Mesendoderm (in vitro differentiated cells): ENCODE data around the gene KIF3A.
A peak's percentile ranks its signal among the peaks of the same experiment; 100 is the strongest.

ENCODE experiments used
- DNase-seq: peaks from one replicate; pipeline ENCODE4 v3.0.0; 2013
- H2AK5ac ChIP-seq: 2 replicates; pipeline ENCODE4 v1.6.1; 2013; ENCODE audit warnings: low read length, inconsistent platforms
- H2BK120ac ChIP-seq: 2 replicates; pipeline ENCODE4 v1.6.1; 2013; ENCODE audit warnings: low read depth, mild to moderate bottlenecking, low read length, moderate library complexity, mixed read lengths
- H2BK15ac ChIP-seq: replicated peaks from 2 replicates; pipeline ENCODE4 v1.6.1; 2013; ENCODE audit warnings: low read depth, mild to moderate bottlenecking, moderate library complexity
- H2BK5ac ChIP-seq: 2 replicates; pipeline ENCODE4 v1.6.1; 2013; ENCODE audit warnings: low read length, inconsistent platforms
- H3K18ac ChIP-seq: 2 replicates; pipeline ENCODE4 v1.6.1; 2013; ENCODE audit warnings: mild to moderate bottlenecking, low read length, mixed read lengths
- H3K23ac ChIP-seq: one replicate; pipeline ENCODE4 v1.6.1; 2013; ENCODE audit warnings: low read length
- H3K27ac ChIP-seq: 2 replicates; pipeline ENCODE4 v1.5.1; 2013; ENCODE audit warnings: low read depth, mild to moderate bottlenecking, inconsistent platforms, low read length, moderate library complexity
- H3K27me3 ChIP-seq: 2 replicates; pipeline ENCODE4 v1.6.1; 2013; ENCODE audit warnings: low read length, control low read depth, mild to moderate bottlenecking, inconsistent platforms; ENCODE audit not compliant: insufficient read depth, poor library complexity
- H3K36me3 ChIP-seq: 2 replicates; pipeline ENCODE4 v1.6.1; 2013; ENCODE audit warnings: low read length, inconsistent platforms; ENCODE audit not compliant: control insufficient read depth, insufficient read depth
- H3K4ac ChIP-seq: one replicate; pipeline ENCODE4 v1.6.1; 2013; ENCODE audit warnings: low read depth, mild to moderate bottlenecking, low read length, moderate library complexity
- H3K4me1 ChIP-seq: 2 replicates; pipeline ENCODE4 v1.6.1; 2013; ENCODE audit warnings: low read depth, low read length, inconsistent platforms; ENCODE audit not compliant: control insufficient read depth
- H3K4me2 ChIP-seq: 2 replicates; pipeline ENCODE4 v1.6.1; 2013; ENCODE audit warnings: low read length
- H3K4me3 ChIP-seq: 2 replicates; pipeline ENCODE4 v1.5.1; 2013; ENCODE audit warnings: mild to moderate bottlenecking, low read length
- H3K56ac ChIP-seq: one replicate; pipeline ENCODE4 v1.6.1; 2013; ENCODE audit warnings: low read length
- H3K79me1 ChIP-seq: 2 replicates; pipeline ENCODE4 v1.6.1; 2013; ENCODE audit warnings: low read length, inconsistent platforms
- H3K79me2 ChIP-seq: 2 replicates; pipeline ENCODE4 v1.6.1; 2013; ENCODE audit warnings: mild to moderate bottlenecking, low read length; ENCODE audit not compliant: control insufficient read depth, insufficient read depth
- H3K9ac ChIP-seq: 2 replicates; pipeline ENCODE4 v1.6.1; 2013; ENCODE audit warnings: low read length, inconsistent platforms
- H4K5ac ChIP-seq: one replicate; pipeline ENCODE4 v1.6.1; 2013; ENCODE audit warnings: low read length
- H4K8ac ChIP-seq: one replicate; pipeline ENCODE4 v1.6.1; 2013; ENCODE audit warnings: low read depth, mild to moderate bottlenecking, control low read depth, low read length, moderate library complexity
- WGBS: extraction: QIAGEN DNeasy Blood & Tissue Kit; methylation state at CpG from one replicate; pipeline ENCODE4 v1.1.7; 2013; ENCODE audit warnings: low lambda C conversion rate, missing lambda C conversion rate; ENCODE audit not compliant: insufficient coverage; ENCODE audit errors: extremely low coverage; 5-methylcytosine and 5-hydroxymethylcytosine counted together

Gene KIF3A

DNA sequence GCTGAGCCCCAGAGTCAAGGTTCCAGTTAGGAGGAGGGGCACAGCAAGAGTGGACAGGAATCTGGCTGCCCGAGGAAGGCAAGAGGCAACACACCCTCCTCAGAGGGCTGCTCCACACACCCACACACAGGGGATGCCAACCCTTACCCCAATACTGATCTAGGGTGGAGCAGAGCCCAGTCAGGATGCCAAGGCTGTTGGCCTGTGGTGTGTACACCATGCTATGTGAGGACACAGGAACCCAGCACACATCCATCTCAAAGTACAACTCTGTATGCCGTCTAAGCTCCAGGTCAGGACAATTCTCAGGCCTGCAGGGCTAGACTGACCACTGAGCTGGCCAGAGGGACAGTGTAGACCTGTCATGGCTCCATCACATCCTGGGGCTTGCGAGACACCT, 37.1 kb upstream of the KIF3A start:
- DNase-seq = no peak
- no peaks in the 10 kb centered on the region for H3K79me2 ChIP-seq
- no peak overlapping the region for H4K5ac ChIP-seq
- no peak overlapping the region for H3K18ac ChIP-seq
- no peak overlapping the region for H2AK5ac ChIP-seq
- no peak overlapping the region for H2BK15ac ChIP-seq
- no peak overlapping the region for H3K27ac ChIP-seq
- H3K4me1 ChIP-seq = peaks cover 3% of the 10 kb centered on the region
- no peak overlapping the region for H3K4me2 ChIP-seq
- no peak overlapping the region for H3K4me3 ChIP-seq
- H3K23ac ChIP-seq = no peak overlapping the region
- H3K9ac ChIP-seq = no peak overlapping the region
- H3K27me3 ChIP-seq = peaks cover 9% of the 10 kb centered on the region
- WGBS = no CpG with 5 or more reads among the region's 3 CpGs
- no peaks in the 10 kb centered on the region for H3K79me1 ChIP-seq
- no peak overlapping the region for H4K8ac ChIP-seq
- H3K4ac ChIP-seq = no peak overlapping the region
- no peaks in the 10 kb centered on the region for H3K36me3 ChIP-seq
- H3K56ac ChIP-seq = peak overlapping the region; percentile 20
- H2BK5ac ChIP-seq = no peak overlapping the region
- H2BK120ac ChIP-seq = no peak overlapping the region

DNA sequence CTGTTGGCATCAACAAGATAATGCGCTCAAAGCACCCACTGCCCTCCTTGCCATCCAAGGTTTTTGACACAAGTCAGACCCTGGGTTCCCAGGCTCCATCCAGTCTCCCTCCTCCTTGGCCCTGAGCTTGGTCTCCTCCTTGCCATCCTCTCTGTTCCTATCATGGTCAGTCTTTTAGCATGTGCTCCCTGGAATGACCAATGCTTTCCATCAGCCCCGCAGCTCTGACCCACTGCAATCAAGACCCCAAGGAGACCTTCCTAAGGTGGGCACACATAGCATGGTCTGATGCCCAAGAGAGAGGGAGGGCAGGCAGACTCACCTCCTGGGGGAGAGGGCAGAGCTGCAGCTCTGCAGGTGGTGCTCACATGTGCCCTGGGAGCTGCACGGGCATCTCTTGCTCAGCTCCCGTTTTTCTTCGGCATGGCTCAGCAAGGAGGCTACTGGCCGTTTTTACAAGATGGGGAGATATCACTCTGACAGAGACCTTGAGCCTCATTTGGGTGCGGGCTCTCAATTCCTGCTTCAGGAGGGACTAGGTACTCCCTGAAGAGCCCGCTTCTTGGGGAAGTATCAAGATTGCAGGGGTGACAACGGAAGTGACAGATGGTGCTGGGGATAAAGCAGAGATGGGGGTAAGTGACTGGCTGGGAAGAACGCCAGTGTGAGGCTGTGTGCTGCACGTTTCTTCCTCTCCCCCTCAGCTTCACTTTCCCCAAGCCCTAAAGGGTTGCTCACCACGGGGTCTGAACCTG, 36.4 kb upstream of the KIF3A start:
- H3K79me1 ChIP-seq = no peaks in the 10 kb centered on the region
- H2BK120ac ChIP-seq = no peak overlapping the region
- H2AK5ac ChIP-seq = no peak overlapping the region
- H3K27me3 ChIP-seq = peaks cover 5% of the 10 kb centered on the region
- peaks cover 3% of the 10 kb centered on the region for H3K4me1 ChIP-seq
- H4K5ac ChIP-seq = no peak overlapping the region
- H2BK5ac ChIP-seq = no peak overlapping the region
- no peak overlapping the region for H3K27ac ChIP-seq
- H3K79me2 ChIP-seq = no peaks in the 10 kb centered on the region
- no peak overlapping the region for H3K4me3 ChIP-seq
- H4K8ac ChIP-seq = no peak overlapping the region
- H3K18ac ChIP-seq = no peak overlapping the region
- no peak overlapping the region for H2BK15ac ChIP-seq
- H3K36me3 ChIP-seq = no peaks in the 10 kb centered on the region
- no peak overlapping the region for H3K23ac ChIP-seq
- no CpG with 5 or more reads among the region's 12 CpGs for WGBS
- H3K9ac ChIP-seq = no peak overlapping the region
- no peak overlapping the region for H3K4me2 ChIP-seq
- no peak overlapping the region for H3K56ac ChIP-seq
- H3K4ac ChIP-seq = no peak overlapping the region
- DNase-seq = no peak

DNA sequence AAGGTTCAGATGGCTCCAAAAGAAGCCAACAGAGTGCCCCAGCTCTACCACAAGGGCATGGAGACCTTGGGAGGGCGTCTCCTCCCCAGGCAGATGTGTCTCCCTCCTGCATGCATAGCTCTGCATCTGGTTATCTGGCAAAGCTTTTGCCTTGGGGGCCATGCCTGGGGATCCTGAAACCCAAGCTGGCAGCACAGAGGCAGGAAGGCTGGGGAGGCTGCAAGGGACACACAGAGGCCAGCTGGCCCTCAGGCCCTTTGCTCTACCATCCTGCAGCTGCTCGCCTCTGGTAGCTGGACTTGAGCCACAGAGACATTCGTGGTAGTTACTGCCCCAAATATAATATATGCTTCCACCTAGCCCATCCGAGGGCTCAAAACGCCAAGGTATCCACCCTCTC, 35.8 kb upstream of the KIF3A start:
- Histone ChIP-seq H2BK5ac (no peak overlapping the region), H3K56ac (no peak overlapping the region), H3K4me3 (no peak overlapping the region), H2AK5ac (no peak overlapping the region), H3K79me1 (no peaks in the 10 kb centered on the region), H4K8ac (no peak overlapping the region), H3K18ac (no peak overlapping the region), H3K36me3 (no peaks in the 10 kb centered on the region), H3K79me2 (no peaks in the 10 kb centered on the region), H4K5ac (no peak overlapping the region), H3K4me1 (peaks cover 3% of the 10 kb centered on the region), H3K27me3 (peaks cover 4% of the 10 kb centered on the region), H2BK15ac (no peak overlapping the region), H3K4me2 (no peak overlapping the region), H3K23ac (no peak overlapping the region), H3K4ac (no peak overlapping the region), H3K27ac (no peak overlapping the region), H3K9ac (no peak overlapping the region), H2BK120ac (no peak overlapping the region)
- no CpG with 5 or more reads among the region's 5 CpGs for WGBS
- DNase-seq = no peak

GRCh38 chr5:132772291-132773070, 35.1 kb upstream of the KIF3A start:
- no peak overlapping the region for H3K23ac ChIP-seq
- H2BK5ac ChIP-seq = no peak overlapping the region
- no peak overlapping the region for H3K4me3 ChIP-seq
- H3K27me3 ChIP-seq = no peaks in the 10 kb centered on the region
- no peak overlapping the region for H4K8ac ChIP-seq
- H2BK120ac ChIP-seq = no peak overlapping the region
- no peak overlapping the region for H2AK5ac ChIP-seq
- no peak overlapping the region for H3K4me2 ChIP-seq
- DNase-seq = no peak
- H3K79me2 ChIP-seq = no peaks in the 10 kb centered on the region
- H3K18ac ChIP-seq = no peak overlapping the region
- WGBS = no CpG with 5 or more reads among the region's 8 CpGs
- no peak overlapping the region for H3K9ac ChIP-seq
- H4K5ac ChIP-seq = no peak overlapping the region
- H3K79me1 ChIP-seq = no peaks in the 10 kb centered on the region
- H3K4me1 ChIP-seq = peaks cover 3% of the 10 kb centered on the region
- H3K56ac ChIP-seq = no peak overlapping the region
- H2BK15ac ChIP-seq = no peak overlapping the region
- H3K36me3 ChIP-seq = no peaks in the 10 kb centered on the region
- no peak overlapping the region for H3K4ac ChIP-seq
- H3K27ac ChIP-seq = no peak overlapping the region

GRCh38 chr5:132771503-132771998, 34.2 kb upstream of the KIF3A start:
- no peak overlapping the region for H3K56ac ChIP-seq
- no CpG with 5 or more reads among the region's 8 CpGs for WGBS

More at GRCh38 chr5:132771503-132771998, 34.2 kb upstream of the KIF3A start:
- H3K79me2 ChIP-seq = no peaks in the 10 kb centered on the region
- no peak overlapping the region for H3K27ac ChIP-seq
- no peak overlapping the region for H2BK5ac ChIP-seq
- H2BK15ac ChIP-seq = no peak overlapping the region
- no peak overlapping the region for H2BK120ac ChIP-seq
- no peak overlapping the region for H3K23ac ChIP-seq
- no peaks in the 10 kb centered on the region for H3K36me3 ChIP-seq
- no peak overlapping the region for H2AK5ac ChIP-seq
- DNase-seq = peak; percentile 91
- H3K27me3 ChIP-seq = no peaks in the 10 kb centered on the region
- H3K4me2 ChIP-seq = no peak overlapping the region
- no peak overlapping the region for H3K9ac ChIP-seq
- H3K4me1 ChIP-seq = peaks cover 3% of the 10 kb centered on the region
- no peak overlapping the region for H4K5ac ChIP-seq
- H3K4ac ChIP-seq = no peak overlapping the region
- no peaks in the 10 kb centered on the region for H3K79me1 ChIP-seq
- no peak overlapping the region for H3K4me3 ChIP-seq
- H3K18ac ChIP-seq = no peak overlapping the region
- no peak overlapping the region for H4K8ac ChIP-seq
